SK-N-SH treated with all-trans-retinoic acid at 6 μM for 48 hours (cell line): ENCODE data around the gene TCF23.

Experiments used
- CSDC2 ChIP-seq: fragments of 250-450 bp; sonication (Bioruptor Pico); IDR thresholded peaks from 2 replicates; pipeline ENCODE4 v1.5.0; 2020; ENCODE audit warnings: mild to moderate bottlenecking, moderate library complexity
- GLIS3 ChIP-seq: fragments of 250-450 bp; sonication (Bioruptor Pico); IDR thresholded peaks from 2 replicates; pipeline ENCODE4 v1.5.0; 2020; ENCODE audit warnings: mild to moderate bottlenecking, moderate library complexity
- PPARA ChIP-seq: fragments of 250-450 bp; sonication (Bioruptor Pico); IDR thresholded peaks from 2 replicates; pipeline ENCODE4 v1.5.0; 2020; ENCODE audit warnings: mild to moderate bottlenecking, borderline replicate concordance
- TCF4 ChIP-seq: fragments of 250-450 bp; sonication (Bioruptor Pico); IDR thresholded peaks from 2 replicates; pipeline ENCODE4 v1.8.0; 2021; ENCODE audit warnings: mild to moderate bottlenecking, moderate library complexity, borderline replicate concordance
- TOX ChIP-seq: fragments of 250-450 bp; sonication (Bioruptor Pico); IDR thresholded peaks from 2 replicates; pipeline ENCODE4 v1.8.0; 2021; ENCODE audit warnings: mild to moderate bottlenecking, moderate library complexity, borderline replicate concordance
- ZFP30 ChIP-seq: fragments of 450-650 bp; formaldehyde crosslinking; IDR thresholded peaks from 2 replicates; pipeline ENCODE4 v1.5.0; 2022; ENCODE audit warnings: mild to moderate bottlenecking, moderate library complexity
- ZNF565 ChIP-seq: fragments of 450-650 bp; formaldehyde crosslinking; conservative IDR thresholded peaks from 2 replicates; pipeline ENCODE4 v1.5.0; 2020; ENCODE audit warnings: low read depth, mild to moderate bottlenecking, moderate library complexity
- TF ChIP-seq, protein P1 (sequence below): fragments of 250-450 bp; sonication (Bioruptor Pico); IDR thresholded peaks from 2 replicates; pipeline ENCODE4 v1.8.0; 2020; ENCODE audit warnings: mild to moderate bottlenecking, moderate library complexity, borderline replicate concordance

DNA sequence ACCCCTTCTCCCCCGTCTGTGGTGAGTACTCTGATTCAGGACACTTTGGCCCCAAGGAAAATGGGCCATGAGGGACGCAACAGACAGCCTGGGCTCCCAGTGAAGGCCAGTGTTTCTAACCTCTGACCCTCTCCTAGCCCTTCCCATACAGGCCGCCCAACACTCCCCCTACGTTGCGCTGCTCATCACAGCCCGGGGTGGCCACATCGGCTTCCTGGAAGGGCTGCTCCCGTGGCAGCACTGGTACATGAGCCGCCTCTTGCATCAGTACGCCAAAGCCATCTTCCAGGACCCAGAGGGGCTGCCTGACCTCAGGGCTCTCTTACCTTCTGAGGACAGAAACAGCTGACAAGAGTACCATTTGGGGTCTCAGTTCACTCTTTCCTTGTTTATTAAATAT is 18.4 kb upstream of the TCF23 start:
- TF ChIP-seq, protein P1, sequence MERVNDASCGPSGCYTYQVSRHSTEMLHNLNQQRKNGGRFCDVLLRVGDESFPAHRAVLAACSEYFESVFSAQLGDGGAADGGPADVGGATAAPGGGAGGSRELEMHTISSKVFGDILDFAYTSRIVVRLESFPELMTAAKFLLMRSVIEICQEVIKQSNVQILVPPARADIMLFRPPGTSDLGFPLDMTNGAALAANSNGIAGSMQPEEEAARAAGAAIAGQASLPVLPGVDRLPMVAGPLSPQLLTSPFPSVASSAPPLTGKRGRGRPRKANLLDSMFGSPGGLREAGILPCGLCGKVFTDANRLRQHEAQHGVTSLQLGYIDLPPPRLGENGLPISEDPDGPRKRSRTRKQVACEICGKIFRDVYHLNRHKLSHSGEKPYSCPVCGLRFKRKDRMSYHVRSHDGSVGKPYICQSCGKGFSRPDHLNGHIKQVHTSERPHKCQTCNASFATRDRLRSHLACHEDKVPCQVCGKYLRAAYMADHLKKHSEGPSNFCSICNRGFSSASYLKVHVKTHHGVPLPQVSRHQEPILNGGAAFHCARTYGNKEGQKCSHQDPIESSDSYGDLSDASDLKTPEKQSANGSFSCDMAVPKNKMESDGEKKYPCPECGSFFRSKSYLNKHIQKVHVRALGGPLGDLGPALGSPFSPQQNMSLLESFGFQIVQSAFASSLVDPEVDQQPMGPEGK (CRISPR knock-in tag): no peak
- no peak for TF ChIP-seq CSDC2 (CRISPR knock-in tag)
- TF ChIP-seq TCF4 (CRISPR knock-in tag): no peak
- no peak for TF ChIP-seq ZNF565 (CRISPR knock-in tag)
- no peak for TF ChIP-seq TOX (CRISPR knock-in tag)
- TF ChIP-seq PPARA (CRISPR knock-in tag): no peak
- TF ChIP-seq ZFP30 (CRISPR knock-in tag): no peak
- TF ChIP-seq GLIS3 (CRISPR knock-in tag): no peak
